K562 (cell line): ENCODE results near the gene ZNF622. TPM values are rescaled to one million over a fixed set of nuclear protein-coding genes. Genes with fewer than 3 reads are reported as not detected.

Experiments used
- ATAC-seq: fragments of 200-7000 bp; cut with Tn5 transposase; 3 replicates; pipeline ENCODE4 v1.9.1; 2020; ENCODE audit warnings: moderate library complexity
- BruUV-seq: library from RNA; stranded (reverse); fragments of 400-500 nt; replicated peaks from 2 replicates; lab custom pipeline; 2021; lab: Mats Ljungman, UMichigan
- CTCF ChIA-PET: fragments of 300-600 bp; formaldehyde crosslinking; extraction: SDS; loops from one replicate; lab custom pipeline; 2021; ENCODE audit warnings: low intra/inter-chr PET ratio; lab: Yijun Ruan, JAX
- POLR2A ChIA-PET: fragments of 300-600, 350-650 bp; sonication (Branson Sonifier 250); formaldehyde crosslinking; extraction: SDS; loops from one replicate; lab custom pipeline; 2021; ENCODE audit warnings: antibody characterized with exemption, inconsistent platforms; lab: Yijun Ruan, JAX
- DNase-seq, 4 experiments: peaks; one replicate each; pipeline versions ENCODE4 v3.0.0 to v3.0.0-alpha.2; 2011 to 2018; ENCODE audit warnings: low spot score in 3 of 4, mixed read lengths in 3 of 4; ENCODE audit errors: extremely low read depth in 1 of 4
- FAIRE-seq: peaks from 2 replicates; lab custom pipeline; 2011; peaks lifted over from hg19 to GRCh38; lab: Jason Lieb, UNC
- H2AFZ ChIP-seq: 2 replicates; pipeline ENCODE4 v1.6.0; 2011; ENCODE audit warnings: low read depth, low read length, control low read depth, inconsistent platforms
- H3K27ac ChIP-seq: fragments of 200-600 bp; 3 replicates; pipeline ENCODE4 v1.8.0; 2011; ENCODE audit warnings: low read depth, mild to moderate bottlenecking, control low read depth, inconsistent platforms, low read length, moderate library complexity, mixed read lengths; ENCODE audit errors: extremely low read depth
- H3K27me3 ChIP-seq, 2 experiments: fragments of 300-600 bp in 1 of 2; 2 replicates in 1 of 2; 3 replicates in 1 of 2; pipeline versions ENCODE4 v1.6.0 to v1.8.0; 2011; ENCODE audit warnings: inconsistent platforms in 2 of 2, low read length in 2 of 2, mild to moderate bottlenecking in 1 of 2, mixed read lengths in 1 of 2, moderate library complexity in 1 of 2; ENCODE audit not compliant: control insufficient read depth in 2 of 2, insufficient read depth in 2 of 2
- H3K36me3 ChIP-seq: fragments of 300-600 bp; 3 replicates; pipeline ENCODE4 v1.8.0; 2011; ENCODE audit warnings: mild to moderate bottlenecking, low read length, inconsistent platforms; ENCODE audit not compliant: control insufficient read depth, insufficient read depth
- H3K4me1 ChIP-seq, 2 experiments: fragments of 200-600 bp in 1 of 2; replicated peaks in 1 of 2; 2 replicates in 1 of 2; 3 replicates in 1 of 2; pipeline versions ENCODE4 v1.5.1 to v1.8.0; 2011; ENCODE audit warnings: inconsistent platforms in 2 of 2, low read length in 2 of 2, mild to moderate bottlenecking in 1 of 2, mixed read lengths in 1 of 2, moderate library complexity in 1 of 2; ENCODE audit not compliant: control insufficient read depth in 2 of 2, insufficient read depth in 2 of 2
- H3K4me2 ChIP-seq: 2 replicates; pipeline ENCODE4 v1.6.1; 2011; ENCODE audit warnings: low read length, control low read depth, inconsistent platforms, mixed read lengths; ENCODE audit not compliant: insufficient read depth
- H3K4me3 ChIP-seq: fragments of 200-600 bp; sonication (generic), shearing (Covaris generic); 2 replicates; pipeline ENCODE4 v1.5.1; 2016; ENCODE audit warnings: control low read depth, inconsistent platforms
- H3K79me2 ChIP-seq: fragments of 200-600 bp; 3 replicates; pipeline ENCODE4 v1.8.0; 2011; ENCODE audit warnings: low read length, inconsistent platforms; ENCODE audit not compliant: control insufficient read depth, insufficient read depth
- H3K9ac ChIP-seq, 2 experiments: 2 replicates each; pipeline versions ENCODE4 v1.6.0 to v1.6.1; 2011; ENCODE audit warnings: low read depth in 2 of 2, low read length in 2 of 2, control low read depth in 1 of 2, inconsistent platforms in 1 of 2, mild to moderate bottlenecking in 1 of 2, mixed read lengths in 1 of 2; ENCODE audit not compliant: insufficient read depth in 1 of 2
- H3K9me1 ChIP-seq: one replicate; pipeline ENCODE4 v1.6.0; 2011; ENCODE audit warnings: inconsistent platforms, mild to moderate bottlenecking, low read length, moderate library complexity; ENCODE audit not compliant: control insufficient read depth, insufficient read depth
- H3K9me3 ChIP-seq: replicated peaks from 2 replicates; pipeline ENCODE4 v1.5.1; 2011; ENCODE audit warnings: low read depth, low read length, inconsistent platforms; ENCODE audit not compliant: control insufficient read depth, insufficient read depth
- H4K20me1 ChIP-seq: replicated peaks from 2 replicates; pipeline ENCODE4 v1.6.1; 2011; ENCODE audit warnings: low read length, inconsistent platforms, mixed read lengths; ENCODE audit not compliant: control insufficient read depth, insufficient read depth
- CLOCK ChIP-seq: fragments of 250-450 bp; sonication (Bioruptor Pico); IDR thresholded peaks from 2 replicates; pipeline ENCODE4 v1.4.0; 2020; ENCODE audit warnings: mild to moderate bottlenecking, moderate library complexity, borderline replicate concordance
- LCOR ChIP-seq: sonication (generic); formaldehyde crosslinking; IDR thresholded peaks from 2 replicates; pipeline ENCODE4 v1.8.0; 2022; ENCODE audit warnings: mild to moderate bottlenecking, missing genetic modification reagents
- MCM3 ChIP-seq: fragments of 450-650 bp; IDR thresholded peaks from 2 replicates; pipeline ENCODE4 v1.6.1; 2016
- MTA2 ChIP-seq: fragments of 450-650 bp; IDR thresholded peaks from 2 replicates; pipeline ENCODE4 v1.6.1; 2016; ENCODE audit warnings: low read depth
- POLR3G ChIP-seq: IDR thresholded peaks from 2 replicates; pipeline ENCODE4 v1.6.1; 2011; ENCODE audit not compliant: insufficient read length, insufficient replicate concordance; ENCODE audit errors: extremely low read depth
- SLC30A9 ChIP-seq: fragments of 250-450 bp; sonication (Bioruptor Pico); IDR thresholded peaks from 2 replicates; pipeline ENCODE4 v1.8.0; 2022; ENCODE audit warnings: mild to moderate bottlenecking, moderate library complexity
- SP1 ChIP-seq: sonication (generic); formaldehyde crosslinking; IDR thresholded peaks from 2 replicates; pipeline ENCODE4 v1.8.1; 2022; ENCODE audit warnings: mild to moderate bottlenecking, missing genetic modification reagents
- SP2 ChIP-seq: IDR thresholded peaks from 2 replicates; pipeline ENCODE4 v1.6.1; 2011; ENCODE audit warnings: mild to moderate bottlenecking, low read depth, low read length, moderate library complexity; ENCODE audit not compliant: poor library complexity, severe bottlenecking; ENCODE audit errors: extremely low read depth
- TCF7 ChIP-seq: sonication (generic); IDR thresholded peaks from 2 replicates; pipeline ENCODE4 v1.6.1; 2016; ENCODE audit warnings: antibody characterized with exemption, borderline replicate concordance
- TFAM ChIP-seq: fragments of 250-450 bp; sonication (Bioruptor Pico); conservative IDR thresholded peaks from 2 replicates; pipeline ENCODE4 v1.5.0; 2021; ENCODE audit warnings: mild to moderate bottlenecking, moderate library complexity
- ZMIZ1 ChIP-seq, 2 experiments: fragments of 150-350 bp in 1 of 2; IDR thresholded peaks; 2 replicates each; pipeline ENCODE4 v1.6.1; 2012 to 2016; ENCODE audit warnings: low read depth in 2 of 2, low read length in 2 of 2, mild to moderate bottlenecking in 1 of 2, moderate library complexity in 1 of 2
- ZNF124 ChIP-seq: sonication (generic); formaldehyde crosslinking; IDR thresholded peaks from 2 replicates; pipeline ENCODE4 v1.8.1; 2022; ENCODE audit warnings: missing genetic modification reagents
- ZNF398 ChIP-seq: fragments of 250-450 bp; sonication (Bioruptor Pico); IDR thresholded peaks from 2 replicates; pipeline ENCODE4 v1.8.0; 2021; ENCODE audit warnings: moderate library complexity, mild to moderate bottlenecking, inconsistent platforms
- ZNF584 ChIP-seq: fragments of 200-800 bp; sonication (Bioruptor generic); IDR thresholded peaks from 2 replicates; pipeline ENCODE4 v1.6.1; 2016; ENCODE audit warnings: low read depth, mild to moderate bottlenecking, missing genetic modification characterization, missing compliant biosample characterization
- WGBS: fragments of 100-300 bp; shearing (Covaris generic); methylation state at CpG from one replicate; pipeline ENCODE4 v1.1.6; 2016; ENCODE audit warnings: low coverage, mixed read lengths; ENCODE audit not compliant: insufficient coverage; ENCODE audit errors: missing lambda C conversion rate; 5-methylcytosine and 5-hydroxymethylcytosine counted together
- in situ Hi-C: fragments of 300-500 bp; cut with MboI; formaldehyde crosslinking; loops from 4 replicates; pipeline ENCODE4 v1.15.0; 2018; ENCODE audit warnings: inconsistent platforms, mixed read lengths
- intact Hi-C: fragments of 100-400 bp; cut with micrococcal nuclease; formaldehyde crosslinking; loops from 2 replicates; pipeline ENCODE4 v1.14.2; 2022
- polyA plus RNA-seq, 8 experiments: library from polyadenylated mRNA; depleted of rRNA in 4 of 8; stranded (reverse) in 5 of 8; unstranded in 3 of 8; fragments of >200 nt; fragmentation: Nextera tagmentation in 2 of 8; fragmentation: Illumina TruSeq in 1 of 8; extraction: Ambion mirVana in 2 of 8; extraction: Trizol in 1 of 8; gene quantifications; 2 replicates each; pipeline versions ENCODE4 v1.2.1 to v1.2.3, GENCODE V29; 2011 to 2014; ENCODE audit warnings: inconsistent platforms in 1 of 8, missing spikeins in 1 of 8
- total RNA-seq, 7 experiments: library from RNA; depleted of rRNA in 6 of 7; stranded (reverse); fragments of >200 nt in 6 of 7; fragmentation: Illumina TruSeq in 2 of 7; extraction: Trizol in 2 of 7; gene quantifications; 2 replicates each; pipeline versions ENCODE4 v1.2.1 to v1.2.3, GENCODE V29; 2011 to 2021; ENCODE audit warnings: low replicate concordance in 1 of 7

ZNF622 gene
- total and polyA plus RNA-seq, 9 of the 15 experiments (the other 6 are each of a cell fraction or from before 2014, with no cell fraction given): 9.6 to 51.5 (median 32.3) TPM

- Histone ChIP-seq H3K9me3 (no peaks in the 10 kb centered on the region), H4K20me1 (no peaks in the 10 kb centered on the region), H3K4me2 (no peak overlapping the region), H3K4me3 (no peak overlapping the region), H3K27me3 (peaks cover 8 to 18% of the 10 kb centered on the region in 2 experiments; a peak in 4 of 5 replicates), H3K4me1 (no peaks in the 10 kb centered on the region), H3K79me2 (no peaks in the 10 kb centered on the region), H3K27ac (no peak overlapping the region), H3K9me1 (no peaks in the 10 kb centered on the region), H3K36me3 (no peaks in the 10 kb centered on the region), H3K9ac (no peak overlapping the region), H2AFZ (no peak overlapping the region)
- in situ Hi-C loops (no loop called here), intact Hi-C loops (no loop called here)
- FAIRE-seq (no peak), DNase-seq (no peak), ATAC-seq (no peak)
- no peak for TF ChIP-seq SP1 (CRISPR knock-in tag)
- no peak for TF ChIP-seq TFAM (CRISPR knock-in tag)
- TF ChIP-seq MTA2: no peak
- no peak for TF ChIP-seq ZNF398 (CRISPR knock-in tag)
- TF ChIP-seq CLOCK (CRISPR knock-in tag): no peak
- no peak for TF ChIP-seq ZNF124
- TF ChIP-seq SP2: no peak
- no peak for TF ChIP-seq POLR3G
- no peak for TF ChIP-seq TCF7
- TF ChIP-seq ZNF584 (CRISPR knock-in tag): no peak
- no peak for TF ChIP-seq SLC30A9 (CRISPR knock-in tag)
- TF ChIP-seq ZMIZ1 (IDR thresholded peaks at IDR 0.05; ENCODE audit: low read depth in 2 of 2, low read length in 2 of 2): no peak
- no peak for TF ChIP-seq MCM3
- no peak for TF ChIP-seq LCOR (CRISPR knock-in tag)
- ChIA-PET POLR2A (no interaction called here), CTCF (no interaction called here)
- WGBS: 0% methylated on average over 5 of the region's 5 CpGs
- no TSS peak for BruUV-seq
Observed at GRCh38 chr5:16500024-16500423, 34.4 kb upstream of the ZNF622 start.
